Measurements from ENCODE around the gene PPFIA4.

PPFIA4 gene

GRCh38 chr1:203098445-203098844 is 72.2 kb downstream of the PPFIA4 start:
- DNase-seq (ENCODE audit: extremely low read depth in 1 of 2, low read depth in 1 of 2) = no peak

- no peak for DNase-seq (ENCODE audit: extremely low read depth in 1 of 2, low read depth in 1 of 2)
Observed at GRCh38 chr1:203098914-203099520, 72.7 kb downstream of the PPFIA4 start.

- DNase-seq (ENCODE audit: extremely low read depth in 1 of 2, low read depth in 1 of 2) = no peak
Observed at GRCh38 chr1:203099805-203100515, 73.7 kb downstream of the PPFIA4 start.

GRCh38 chr1:203100516-203100869 is 74.2 kb downstream of the PPFIA4 start:
- DNase-seq (ENCODE audit: extremely low read depth in 1 of 2, low read depth in 1 of 2) = no peak

GRCh38 chr1:203101813-203102634 is 75.7 kb downstream of the PPFIA4 start:
- no peak for DNase-seq (ENCODE audit: extremely low read depth in 1 of 2, low read depth in 1 of 2)

DNA sequence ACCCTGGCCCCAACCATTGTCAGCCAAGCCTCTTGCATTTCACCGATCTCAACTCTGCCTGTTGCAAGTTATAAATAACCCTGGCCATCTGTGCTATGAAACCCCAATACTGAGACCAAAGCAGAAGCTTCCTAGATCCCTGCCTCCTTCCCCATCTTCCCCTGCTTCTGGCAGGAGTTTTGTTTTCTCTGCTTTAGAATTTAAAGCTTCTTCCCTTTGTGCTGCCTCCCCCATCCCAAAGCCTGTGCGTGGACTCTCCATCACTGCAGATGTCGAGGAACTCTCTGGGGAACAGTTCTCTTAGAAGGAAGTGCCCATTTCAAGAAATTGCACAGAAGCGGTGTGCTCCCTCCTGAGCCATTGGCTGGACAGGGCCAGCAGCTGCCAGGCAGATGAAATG is 76.9 kb downstream of the PPFIA4 start:
- DNase-seq (ENCODE audit: extremely low read depth in 1 of 2, low read depth in 1 of 2) = no peak

DNA sequence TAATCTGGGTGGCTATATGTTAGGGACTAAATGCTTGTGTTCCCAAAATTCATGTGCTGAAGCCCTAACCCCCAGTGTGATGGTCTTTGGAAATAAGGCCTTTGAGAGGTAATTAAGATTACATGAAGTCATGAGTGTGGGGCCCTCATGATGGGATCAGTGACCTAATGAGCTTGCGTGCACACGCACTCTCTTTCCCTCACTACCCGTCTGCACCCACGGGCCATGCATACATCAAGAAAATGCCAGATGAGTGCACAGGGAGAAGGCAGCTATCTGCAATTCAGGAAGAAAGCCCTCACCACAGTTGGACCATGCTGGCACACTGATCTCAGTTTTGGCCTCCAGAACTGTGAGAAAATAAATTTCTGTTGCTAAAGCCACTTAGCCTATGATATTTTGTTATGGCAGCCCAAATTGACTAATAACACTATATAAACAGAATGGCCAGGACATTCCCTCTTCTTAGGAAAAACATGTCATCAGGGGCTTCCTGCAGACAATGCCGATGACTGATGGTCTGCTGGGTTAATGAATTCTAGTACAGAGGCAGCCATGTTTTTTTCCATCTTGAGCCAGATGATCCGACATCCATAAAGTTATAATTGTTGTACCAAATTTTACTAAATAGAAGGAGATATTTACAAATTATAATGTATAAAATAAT is 77.7 kb downstream of the PPFIA4 start:
- DNase-seq (ENCODE audit: extremely low read depth in 1 of 2, low read depth in 1 of 2) = no peak

- no peak for DNase-seq (ENCODE audit: extremely low read depth in 1 of 2, low read depth in 1 of 2)
Observed at GRCh38 chr1:203104789-203105390, 78.6 kb downstream of the PPFIA4 start.

DNA sequence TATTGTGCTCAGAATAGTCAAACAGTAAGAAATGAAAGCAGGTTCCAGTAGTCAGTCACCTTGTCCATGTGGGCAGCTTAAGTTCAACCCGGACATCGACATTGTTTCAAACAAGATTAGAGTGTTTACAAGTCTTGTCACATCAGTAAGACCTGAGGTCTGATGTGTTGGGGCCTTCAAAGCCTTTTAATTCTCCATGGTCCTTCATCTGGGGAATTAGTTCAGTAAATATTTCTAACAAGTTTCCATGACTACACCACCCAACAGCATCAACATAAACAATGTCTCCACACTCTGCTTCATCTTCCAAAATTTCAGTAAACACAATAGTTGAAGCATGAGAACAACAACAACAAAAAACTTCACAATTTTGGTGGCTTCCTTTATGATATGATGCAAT is 86.2 kb downstream of the PPFIA4 start:
- DNase-seq (ENCODE audit: extremely low read depth in 1 of 2, low read depth in 1 of 2) = no peak

GRCh38 chr1:203113308-203113707 is 87.0 kb downstream of the PPFIA4 start:
- no peak for DNase-seq (ENCODE audit: extremely low read depth in 1 of 2, low read depth in 1 of 2)

DNA sequence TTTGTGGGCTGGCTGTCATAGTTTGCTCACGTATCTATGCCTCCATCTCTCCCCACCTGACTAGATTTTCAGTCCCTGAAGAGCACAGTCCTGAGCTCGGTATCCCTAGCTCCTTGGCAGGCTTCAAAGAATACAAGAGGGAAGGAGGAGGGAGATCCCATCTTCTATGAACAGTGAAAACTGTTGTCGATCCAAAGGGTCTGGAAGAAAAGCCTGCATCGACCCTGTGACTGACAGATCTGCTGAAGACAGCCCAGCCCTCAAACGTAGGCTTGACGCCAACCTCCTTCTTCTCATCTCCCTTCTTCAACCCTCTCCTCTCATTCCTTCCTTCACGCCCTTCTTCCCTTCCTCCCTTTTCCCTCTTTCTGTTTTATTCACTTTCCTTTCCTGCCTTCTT is 87.9 kb downstream of the PPFIA4 start:
- DNase-seq (ENCODE audit: extremely low read depth in 1 of 2, low read depth in 1 of 2) = no peak

- DNase-seq (ENCODE audit: extremely low read depth in 1 of 2, low read depth in 1 of 2) = no peak
Observed at GRCh38 chr1:203116091-203116820, 90.0 kb downstream of the PPFIA4 start.

GRCh38 chr1:203117611-203118575 is 91.6 kb downstream of the PPFIA4 start:
- DNase-seq (ENCODE audit: extremely low read depth in 1 of 2, low read depth in 1 of 2) = no peak

DNA sequence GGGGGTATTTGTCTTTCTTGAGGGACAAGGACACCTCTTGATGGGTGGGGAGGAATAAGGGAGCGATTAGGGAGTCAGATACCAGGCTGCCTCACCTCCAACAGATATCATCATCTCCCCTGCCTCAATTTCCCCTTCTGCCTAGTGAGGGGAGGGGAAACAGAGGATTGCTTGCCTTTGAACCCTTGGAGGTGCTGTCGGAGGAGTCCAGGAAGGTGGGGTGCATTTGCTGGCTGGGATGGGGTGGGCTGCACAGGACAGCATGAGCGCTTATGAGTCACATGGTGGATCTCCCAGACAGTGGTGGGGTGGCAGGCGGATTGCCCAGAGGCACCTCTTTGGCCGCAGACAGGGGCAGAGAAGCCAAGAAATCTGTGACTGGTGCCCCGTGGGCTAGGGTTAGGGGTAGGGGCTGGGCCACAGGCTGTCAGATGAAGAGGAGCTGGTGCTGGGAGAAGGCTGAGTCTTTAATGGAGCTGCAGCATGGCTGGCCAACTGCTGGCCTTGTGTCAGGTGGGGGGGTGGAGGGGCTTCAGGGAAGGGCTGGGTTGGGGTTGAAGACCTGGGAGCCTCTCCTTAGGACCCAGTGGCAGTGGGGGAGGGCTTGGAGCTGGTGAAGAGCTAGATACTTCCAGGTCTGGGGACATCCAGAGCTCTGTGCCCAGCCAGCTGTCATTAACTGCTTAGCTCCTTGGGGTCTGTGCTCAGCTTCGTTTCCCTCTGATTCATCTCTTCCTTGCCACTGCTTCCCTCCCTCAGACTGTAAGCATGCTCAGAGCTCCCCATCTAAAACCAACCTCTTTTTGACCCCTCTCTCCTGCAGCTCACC is 94.2 kb downstream of the PPFIA4 start:
- no peak for DNase-seq (ENCODE audit: extremely low read depth in 1 of 2, low read depth in 1 of 2)

DNA sequence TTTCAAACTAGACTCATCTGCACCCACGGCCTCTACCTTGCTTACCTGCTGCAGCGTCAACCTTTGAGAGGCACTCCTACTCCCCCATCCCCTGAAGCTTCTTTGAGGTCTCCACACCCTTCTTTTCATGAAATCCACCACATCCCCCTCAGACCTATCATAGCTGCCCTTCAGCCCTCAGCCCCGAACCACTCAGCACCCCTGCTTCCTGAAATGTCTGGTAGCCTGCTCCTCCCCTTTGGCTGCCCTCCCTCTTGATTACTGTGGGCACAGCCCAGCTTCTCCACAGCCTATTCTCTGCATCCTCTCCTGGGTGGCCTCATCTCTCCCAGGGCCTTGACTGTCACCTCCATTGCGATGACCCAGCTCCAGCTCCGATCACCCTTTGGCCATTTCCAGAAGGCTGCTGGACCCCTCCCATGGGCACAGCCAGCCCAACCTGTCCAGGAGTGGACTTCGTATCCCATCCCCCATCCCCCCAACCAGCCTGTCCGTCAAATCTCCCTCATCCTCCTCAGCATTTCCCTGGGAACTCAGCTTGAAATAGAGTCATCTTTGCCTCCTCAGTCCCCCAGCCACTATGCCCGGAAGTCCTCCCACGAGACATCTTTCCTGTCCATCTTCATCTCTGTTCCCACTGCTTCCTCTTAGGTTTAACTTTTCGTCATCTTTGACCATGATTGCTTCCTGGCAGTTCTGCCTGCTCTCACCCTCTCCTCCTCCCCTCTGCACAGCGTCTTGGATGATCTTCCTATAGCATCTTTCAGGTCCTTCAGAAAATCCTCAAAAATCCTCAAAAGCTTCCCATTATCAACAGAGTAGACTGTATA is 95.1 kb downstream of the PPFIA4 start:
- no peak for DNase-seq (ENCODE audit: extremely low read depth in 1 of 2, low read depth in 1 of 2)

DNA sequence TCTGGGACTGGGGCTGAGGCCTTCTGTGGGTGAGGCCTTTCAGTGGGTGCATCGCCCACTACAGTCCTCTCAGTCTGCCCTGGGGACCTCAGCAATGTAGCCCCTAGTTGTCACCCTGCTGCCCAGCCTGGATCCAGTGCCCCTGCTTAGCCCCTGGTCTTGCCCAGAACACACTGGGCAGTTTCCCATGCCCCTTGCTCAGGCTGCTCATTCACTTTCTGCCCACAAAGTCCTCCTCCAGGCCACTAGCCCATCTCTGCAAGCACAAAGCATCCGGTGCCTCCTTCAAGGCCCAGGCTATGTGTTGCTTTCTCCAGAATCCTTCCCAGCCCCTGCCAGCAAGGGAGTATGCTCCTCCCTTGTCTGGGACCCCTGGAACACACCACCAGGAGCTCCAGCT is 95.9 kb downstream of the PPFIA4 start:
- DNase-seq (ENCODE audit: extremely low read depth in 1 of 2, low read depth in 1 of 2) = no peak

- DNase-seq (ENCODE audit: extremely low read depth in 1 of 2, low read depth in 1 of 2) = no peak
Observed at GRCh38 chr1:203124011-203124410, 97.7 kb downstream of the PPFIA4 start.

Measured in activated CD8-positive, alpha-beta memory T cell treated with anti-CD3 and anti-CD28 coated beads for 1 hour (primary cell).